ENCODE results near the gene MAP2K4. TPM values are rescaled to one million over a fixed set of nuclear protein-coding genes. Genes with fewer than 3 reads are reported as not detected.
A peak's percentile ranks its signal among the peaks of the same experiment; 100 is the strongest.
"Not testable (repeated sequence)": the region's sequence is repeated elsewhere in the genome, so short reads cannot be mapped to it uniquely, and the experiment has no call there.

Gene MAP2K4
- 24.4 to 29.0 TPM (median 24.8 TPM) in 3 replicates for total RNA-seq (2021)
- Bru-seq, nascent RNA, result percentile 89 among the genes with signal in this experiment
- long read RNA-seq, experiment 1, transcript MAP2K4-201 (11 exons, 3,826 nt), result major isoform, 117 of 205 reads
- long read RNA-seq, experiment 1, transcript MAP2K4-215 (10 exons, 1,136 nt), result minor isoform, 17 of 205 reads
- long read RNA-seq, experiment 1, transcript MAP2K4-212 (10 exons, 1,064 nt), result minor isoform, 5 of 205 reads
- long read RNA-seq, experiment 1, transcript MAP2K4-211 (9 exons, 961 nt), result minor isoform, 15 of 205 reads
- long read RNA-seq, experiment 1, partial matches to known transcripts, result 21 of 205 reads
- long read RNA-seq, experiment 1, other reads (novel, unspliced or antisense), result 28 of 205 reads
- long read RNA-seq, experiment 2, transcript MAP2K4-201 (11 exons, 3,826 nt), result major isoform, 14 of 43 reads
- long read RNA-seq, experiment 2, partial matches to known transcripts, result 7 of 43 reads
- long read RNA-seq, experiment 2, other reads (novel, unspliced or antisense), result 19 of 43 reads
- long read RNA-seq, experiment 3, partial matches to known transcripts, result 0 of 4 reads
- long read RNA-seq, experiment 3, other reads (novel, unspliced or antisense), result 3 of 4 reads

- CTCF ChIA-PET, result interaction anchor here (0.8 to 2.4 kb wide), 3 partner anchors 24 to 65 kb away, joined by 3 to 15 read pairs (median 3); partner anchors contain the start of gene ZNF18
- Mint-ChIP-seq H3K36me3 (no peaks in the 10 kb centered on the region), H3K4me1 (peaks cover 51% of the 10 kb centered on the region), H3K27ac (0 out of 2 replicates have a peak within 1 kb of the TSS, but pooled peaks have one; percentile 53), H3K4me3 (peak within 1 kb of the TSS; percentile 78), H3K27me3 (ENCODE audit: low read depth) (peaks cover 12% of the 10 kb centered on the region), H3K9me3 (no peaks in the 10 kb centered on the region)
- TF ChIP-seq E2F5 (CRISPR knock-in tag; IDR thresholded peaks at IDR 0.05) (no peak; the same call in 1 of the 2 replicates), ZNF121 (CRISPR knock-in tag; IDR thresholded peaks at IDR 0.05) (0 out of 2 replicates have a peak, but pooled peaks have one; percentile 18), MAX (CRISPR knock-in tag; IDR thresholded peaks at IDR 0.05) (peak; percentile 60; the same call in 1 of the 2 replicates), ELF4 (CRISPR knock-in tag; IDR thresholded peaks at IDR 0.05; ENCODE audit: low read depth) (peak; percentile 24; the same call in 1 of the 2 replicates), JUN (CRISPR knock-in tag; IDR thresholded peaks at IDR 0.05) (no peak), MXD4 (CRISPR knock-in tag; IDR thresholded peaks at IDR 0.05; ENCODE audit: borderline replicate concordance) (no peak), SP1 (CRISPR knock-in tag; conservative IDR thresholded peaks at IDR 0.05) (peak; percentile 91), ETV6 (CRISPR knock-in tag; IDR thresholded peaks at IDR 0.05) (peak; percentile 24; the same call in 1 of the 2 replicates), HMGXB4 (CRISPR knock-in tag; IDR thresholded peaks at IDR 0.05) (0 out of 2 replicates have a peak, but pooled peaks have one; percentile 15), OVOL2 (CRISPR knock-in tag; IDR thresholded peaks at IDR 0.05; ENCODE audit: borderline replicate concordance) (no peak)
- ATAC-seq (peak; percentile 96), DNase-seq (ENCODE audit: low spot score) (peak; percentile 95)
- POLR2A ChIA-PET, result interaction anchor here (0.5 to 3.5 kb wide), 12 partner anchors 9 to 1208 kb away, joined by 3 to 43 read pairs (median 5); partner anchors contain the start of genes ELAC2 and ZNF18
Observed at GRCh38 chr17:12020642-12021622, at the start of gene MAP2K4. MAP2K4 (plus strand) TSS chr17:12020877; CDS start chr17:12020887, 10 bp downstream.

- Mint-ChIP-seq H3K9me3 (peaks cover 22% of the 10 kb centered on the region), H3K4me1 (peaks cover 53% of the 10 kb centered on the region), H3K36me3 (peaks cover 30% of the 10 kb centered on the region), H3K4me3 (peak overlapping the region; percentile 51)
- CTCF ChIA-PET; ATAC-seq; H3K27ac Mint-ChIP-seq; H3K27me3 Mint-ChIP-seq (ENCODE audit: low read depth); DNase-seq (ENCODE audit: low spot score): not testable (repeated sequence)
- POLR2A ChIA-PET, result interaction anchor here (0.6 kb wide), 1 partner anchor 392 kb away, joined by 4 read pairs; no protein-coding TSS in a partner anchor
Observed at GRCh38 chr17:11972741-11973140, 47.9 kb upstream of the MAP2K4 start.

GRCh38 chr17:11979795-11980194, 40.9 kb upstream of the MAP2K4 start:
- H3K27me3 Mint-ChIP-seq (ENCODE audit: low read depth), result no peaks in the 10 kb centered on the region
- peaks cover 49% of the 10 kb centered on the region for H3K36me3 Mint-ChIP-seq
- ChIA-PET POLR2A (no interaction called here), CTCF (interaction anchor here (1.6 to 2.1 kb wide), 2 partner anchors 11 to 44 kb away, joined by 5 to 10 read pairs; no protein-coding TSS in a partner anchor)
- no peak for DNase-seq (ENCODE audit: low spot score)
- no peaks in the 10 kb centered on the region for H3K9me3 Mint-ChIP-seq
- H3K27ac Mint-ChIP-seq, result no peak overlapping the region
- no peak overlapping the region for H3K4me3 Mint-ChIP-seq
- H3K4me1 Mint-ChIP-seq, result peaks cover 39% of the 10 kb centered on the region
- no peak for ATAC-seq
- TF ChIP-seq RELA (CRISPR knock-in tag; IDR thresholded peaks at IDR 0.05; ENCODE audit: borderline replicate concordance) (no peak), CBFB (CRISPR knock-in tag; IDR thresholded peaks at IDR 0.05; ENCODE audit: low read depth) (no peak), NFE2L1 (CRISPR knock-in tag; IDR thresholded peaks at IDR 0.05) (no peak), HMGXB4 (CRISPR knock-in tag; IDR thresholded peaks at IDR 0.05) (no peak), GTF2I (CRISPR knock-in tag; conservative IDR thresholded peaks at IDR 0.05) (no peak), JUN (CRISPR knock-in tag; IDR thresholded peaks at IDR 0.05) (no peak), OVOL2 (CRISPR knock-in tag; IDR thresholded peaks at IDR 0.05; ENCODE audit: borderline replicate concordance) (no peak), PREB (CRISPR knock-in tag; IDR thresholded peaks at IDR 0.05; ENCODE audit: borderline replicate concordance) (no peak), IRF1 (CRISPR knock-in tag; IDR thresholded peaks at IDR 0.05) (no peak), CREB1 (CRISPR knock-in tag; IDR thresholded peaks at IDR 0.05) (no peak)
